Measurements from ENCODE around the gene PLOD3.

The PLOD3 gene

GRCh38 chr7:101235050-101235449 is 17.7 kb upstream of the PLOD3 start:
- CTCF ChIA-PET = interaction anchor here (0.7 to 7.7 kb wide), 5 partner anchors 9 to 91 kb away, joined by 3 to 64 read pairs (median 6); partner anchors contain the start of gene FIS1
- DNase-seq (ENCODE audit: low read depth, low spot score) = no peak
- peak; percentile 13 for TF ChIP-seq CTCF (IDR thresholded peaks at IDR 0.05; ENCODE audit: insufficient read depth, low read length, missing control alignments)
- POLR2A ChIA-PET = interaction anchor here (0.7 to 1.1 kb wide), 2 partner anchors 8 to 17 kb away, joined by 3 to 5 read pairs; partner anchors contain the start of gene ZNHIT1
- no peak overlapping the region for H3K4me3 ChIP-seq (ENCODE audit: low read depth, low read length)

GRCh38 chr7:101234636-101235035 is 17.3 kb upstream of the PLOD3 start:
- DNase-seq (ENCODE audit: low read depth, low spot score) = no peak
- no peak for TF ChIP-seq CTCF (IDR thresholded peaks at IDR 0.05; ENCODE audit: insufficient read depth, low read length, missing control alignments)
- CTCF ChIA-PET = interaction anchor here (0.8 to 7.7 kb wide), 4 partner anchors 10 to 90 kb away, joined by 3 to 64 read pairs (median 8); partner anchors contain the start of gene FIS1
- H3K4me3 ChIP-seq (ENCODE audit: low read depth, low read length) = no peak overlapping the region
- POLR2A ChIA-PET = interaction anchor here (0.7 to 1.1 kb wide), 2 partner anchors 9 to 16 kb away, joined by 3 to 5 read pairs; partner anchors contain the start of gene ZNHIT1

- CTCF ChIA-PET = interaction anchor here (1.1 to 7.7 kb wide), 4 partner anchors 10 to 90 kb away, joined by 3 to 64 read pairs (median 8); partner anchors contain the start of gene FIS1
- no peak for DNase-seq (ENCODE audit: low read depth, low spot score)
Measured at GRCh38 chr7:101233907-101234547, 16.6 kb upstream of the PLOD3 start.

GRCh38 chr7:101232141-101232850 is 14.9 kb upstream of the PLOD3 start:
- CTCF ChIA-PET = interaction anchor here (2.1 to 7.7 kb wide), 2 partner anchors 12 to 40 kb away, joined by 4 to 64 read pairs; partner anchors contain the start of gene FIS1
- POLR2A ChIA-PET = no interaction called here
- no peak overlapping the region for H3K4me3 ChIP-seq (ENCODE audit: low read depth, low read length)
- TF ChIP-seq CTCF (IDR thresholded peaks at IDR 0.05; ENCODE audit: insufficient read depth, low read length, missing control alignments) = no peak
- DNase-seq (ENCODE audit: low read depth, low spot score) = no peak

More at GRCh38 chr7:101233907-101234547, 16.6 kb upstream of the PLOD3 start:
- POLR2A ChIA-PET = interaction anchor here (1.1 kb wide), 1 partner anchor 9 kb away, joined by 5 read pairs; no protein-coding TSS in a partner anchor
- no peak overlapping the region for H3K4me3 ChIP-seq (ENCODE audit: low read depth, low read length)
- no peak for TF ChIP-seq CTCF (IDR thresholded peaks at IDR 0.05; ENCODE audit: insufficient read depth, low read length, missing control alignments)

GRCh38 chr7:101231644-101232043 is 14.3 kb upstream of the PLOD3 start:
- DNase-seq (ENCODE audit: low read depth, low spot score) = no peak
- no peak for TF ChIP-seq CTCF (IDR thresholded peaks at IDR 0.05; ENCODE audit: insufficient read depth, low read length, missing control alignments)
- ChIA-PET CTCF (interaction anchor here (2.1 to 7.7 kb wide), 2 partner anchors 13 to 39 kb away, joined by 4 to 64 read pairs; partner anchors contain the start of gene FIS1), POLR2A (interaction anchor here (0.6 kb wide), 1 partner anchor 13 kb away, joined by 3 read pairs; the partner anchor contains the start of gene ZNHIT1)
- H3K4me3 ChIP-seq (ENCODE audit: low read depth, low read length) = no peak overlapping the region
